K562 treated with DMSO at 1 percent for 4 hours (cell line): ENCODE results near the gene FAM236B. TPM values are rescaled to one million over a fixed set of nuclear protein-coding genes. Genes with fewer than 3 reads are reported as not detected.

Source experiments
- total RNA-seq: library from RNA; unstranded; fragments of 300-600 nt; gene quantifications from 2 replicates; pipeline ENCODE4 v1.2.3, GENCODE V29; 2022; ENCODE audit not compliant: insufficient read depth

The FAM236B gene
- total RNA-seq = not detected in 2 replicates

GRCh38 chrX:72782560-72782959 lies at the start of gene FAM236B:
Gene FAM236B (minus strand): TSS chrX:72782660. CDS start chrX:72782560, 100 bp downstream.

GRCh38 chrX:72808110-72808509 lies 25.6 kb upstream of the FAM236B start, which contains the start of gene FAM236D:
Gene FAM236D (minus strand): TSS chrX:72808210. CDS start chrX:72808110, 100 bp downstream.

GRCh38 chrX:72776653-72777466 lies 5.6 kb downstream of the FAM236B start, which contains the start of gene DMRTC1B:
Gene DMRTC1B (plus strand): TSS chrX:72776890. CDS start chrX:72845136, 68,246 bp downstream.

Other genes starting within 250 kb of the FAM236B start
- 6.1 and 13.2 TPM in 2 replicates for gene HDAC8, start 209.8 kb downstream of the FAM236B start, total RNA-seq
- gene PHKA1, start 68.4 kb downstream of the FAM236B start, total RNA-seq = 6.2 and 7.3 TPM in 2 replicates
- not detected in 2 replicates for gene DMRTC1B, start 5.8 kb downstream of the FAM236B start, total RNA-seq
- not detected in 2 replicates for gene FAM236D, start 25.6 kb upstream of the FAM236B start, total RNA-seq
- not detected in 2 replicates for gene FAM236C, start 130.0 kb upstream of the FAM236B start, total RNA-seq
- not detected in 2 replicates for gene FAM236A, start 155.5 kb upstream of the FAM236B start, total RNA-seq
- gene DMRTC1, start 161.2 kb upstream of the FAM236B start, total RNA-seq = not detected in 2 replicates
- gene PABPC1L2B, start 220.3 kb upstream of the FAM236B start, total RNA-seq = not detected in 2 replicates